ENCODE data around the gene ANO4.

ANO4 gene

GRCh38 chr12:101076921-101077320 lies 282.3 kb downstream of the ANO4 start:
- DNase-seq (ENCODE audit: extremely low spot score) = no peak
- POLR2A ChIA-PET = no interaction called here
- CTCF ChIA-PET = interaction anchor here (2.3 kb wide), 1 partner anchor 10 kb away, joined by 5 read pairs; no protein-coding TSS in a partner anchor
- TF ChIP-seq, protein P1, sequence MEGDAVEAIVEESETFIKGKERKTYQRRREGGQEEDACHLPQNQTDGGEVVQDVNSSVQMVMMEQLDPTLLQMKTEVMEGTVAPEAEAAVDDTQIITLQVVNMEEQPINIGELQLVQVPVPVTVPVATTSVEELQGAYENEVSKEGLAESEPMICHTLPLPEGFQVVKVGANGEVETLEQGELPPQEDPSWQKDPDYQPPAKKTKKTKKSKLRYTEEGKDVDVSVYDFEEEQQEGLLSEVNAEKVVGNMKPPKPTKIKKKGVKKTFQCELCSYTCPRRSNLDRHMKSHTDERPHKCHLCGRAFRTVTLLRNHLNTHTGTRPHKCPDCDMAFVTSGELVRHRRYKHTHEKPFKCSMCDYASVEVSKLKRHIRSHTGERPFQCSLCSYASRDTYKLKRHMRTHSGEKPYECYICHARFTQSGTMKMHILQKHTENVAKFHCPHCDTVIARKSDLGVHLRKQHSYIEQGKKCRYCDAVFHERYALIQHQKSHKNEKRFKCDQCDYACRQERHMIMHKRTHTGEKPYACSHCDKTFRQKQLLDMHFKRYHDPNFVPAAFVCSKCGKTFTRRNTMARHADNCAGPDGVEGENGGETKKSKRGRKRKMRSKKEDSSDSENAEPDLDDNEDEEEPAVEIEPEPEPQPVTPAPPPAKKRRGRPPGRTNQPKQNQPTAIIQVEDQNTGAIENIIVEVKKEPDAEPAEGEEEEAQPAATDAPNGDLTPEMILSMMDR (IDR thresholded peaks at IDR 0.05; ENCODE audit: control extremely low read depth, extremely low read depth, low read depth, missing control alignments) = no peak

- TF ChIP-seq, protein P1 (IDR thresholded peaks at IDR 0.05; ENCODE audit: control extremely low read depth, extremely low read depth, low read depth, missing control alignments) = no peak
- no peak for DNase-seq (ENCODE audit: extremely low spot score)
- CTCF ChIA-PET = no interaction called here
- POLR2A ChIA-PET = no interaction called here
Observed at GRCh38 chr12:101077791-101078528, 283.4 kb downstream of the ANO4 start.

GRCh38 chr12:101078536-101079285 lies 284.1 kb downstream of the ANO4 start:
- CTCF ChIA-PET = no interaction called here
- POLR2A ChIA-PET = no interaction called here
- TF ChIP-seq, protein P1 (IDR thresholded peaks at IDR 0.05; ENCODE audit: control extremely low read depth, extremely low read depth, low read depth, missing control alignments) = no peak
- DNase-seq (ENCODE audit: extremely low spot score) = no peak

- POLR2A ChIA-PET = no interaction called here
- CTCF ChIA-PET = no interaction called here
- TF ChIP-seq, protein P1 (IDR thresholded peaks at IDR 0.05; ENCODE audit: control extremely low read depth, extremely low read depth, low read depth, missing control alignments) = no peak
- DNase-seq (ENCODE audit: extremely low spot score) = no peak
Observed at GRCh38 chr12:101082706-101083105, 288.1 kb downstream of the ANO4 start.

DNA sequence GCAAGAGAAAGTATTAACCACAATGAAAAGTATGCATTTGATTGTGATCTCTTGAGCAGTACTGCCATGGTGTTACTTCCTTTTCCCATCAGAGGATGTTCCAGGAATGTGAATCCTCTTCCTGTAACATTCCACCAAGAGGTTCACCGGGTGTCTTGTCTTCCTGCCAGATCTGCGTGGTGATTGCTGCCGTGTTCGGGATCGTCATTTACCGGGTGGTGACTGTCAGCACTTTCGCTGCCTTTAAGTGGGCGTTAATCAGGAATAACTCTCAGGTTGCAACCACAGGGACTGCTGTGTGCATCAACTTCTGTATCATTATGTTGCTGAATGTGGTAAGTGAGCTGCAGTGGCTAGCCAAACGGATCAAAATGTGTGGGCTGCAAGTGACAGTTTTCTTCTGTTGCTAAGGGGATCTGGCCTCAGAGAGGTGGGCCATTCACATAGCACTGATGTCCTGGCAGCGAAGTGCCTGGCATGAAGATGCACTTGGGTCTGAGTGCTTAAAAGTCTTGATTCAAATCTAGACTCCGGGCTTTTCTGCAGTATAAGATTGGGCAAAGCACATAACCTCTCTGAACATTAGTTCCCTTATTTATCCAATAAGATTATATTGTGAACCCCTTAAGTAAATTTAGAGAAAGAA lies 292.0 kb downstream of the ANO4 start:
- DNase-seq (ENCODE audit: extremely low spot score) = no peak
- ChIA-PET POLR2A (no interaction called here), CTCF (interaction anchor here (1.6 kb wide), 1 partner anchor 10 kb away, joined by 3 read pairs; no protein-coding TSS in a partner anchor)
- TF ChIP-seq, protein P1 (IDR thresholded peaks at IDR 0.05; ENCODE audit: control extremely low read depth, extremely low read depth, low read depth, missing control alignments) = no peak

- ChIA-PET CTCF (interaction anchor here (1.6 kb wide), 1 partner anchor 9 kb away, joined by 3 read pairs; no protein-coding TSS in a partner anchor), POLR2A (no interaction called here)
- TF ChIP-seq, protein P1 (IDR thresholded peaks at IDR 0.05; ENCODE audit: control extremely low read depth, extremely low read depth, low read depth, missing control alignments) = no peak
- DNase-seq (ENCODE audit: extremely low spot score) = no peak
Observed at GRCh38 chr12:101087920-101088319, 293.3 kb downstream of the ANO4 start.

All from GM10248 (cell line).